ENCODE measurements around the gene ZDHHC20. TPM values are rescaled to one million over a fixed set of nuclear protein-coding genes. Genes with fewer than 3 reads are reported as not detected.

The ZDHHC20 gene
- total RNA-seq, 1 donor from 2014 or later: 87.5 TPM

- no peak for DNase-seq (ENCODE audit: low read depth)
Measured at GRCh38 chr13:21324803-21325202, 134.3 kb downstream of the ZDHHC20 start.

DNA sequence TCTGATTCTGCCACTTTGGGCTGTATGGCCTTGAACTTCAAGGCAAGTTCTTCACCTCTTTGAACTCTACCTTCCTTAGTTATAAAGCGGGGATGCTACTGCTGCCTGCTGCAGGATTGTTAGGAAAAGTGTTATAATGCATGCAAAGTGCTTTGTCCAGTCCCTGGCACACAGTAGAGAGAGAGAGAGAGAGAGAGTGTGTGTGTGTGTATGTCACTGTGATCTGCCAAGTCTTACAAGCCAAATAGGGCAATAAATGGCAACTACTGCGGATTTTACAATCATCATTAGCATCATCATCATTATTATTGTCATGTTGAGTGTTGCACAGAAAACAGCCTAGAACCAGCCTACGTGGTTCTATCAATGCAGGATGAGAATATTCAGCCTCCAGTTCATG lies 136.1 kb downstream of the ZDHHC20 start:
- no peak for DNase-seq (ENCODE audit: low read depth)

Other genes with a start within 250 kb of the ZDHHC20 start
- gene MICU2, start 144.9 kb upstream of the ZDHHC20 start, total RNA-seq: 108 and 140 TPM in 2 replicates
- gene FGF9, start 211.8 kb upstream of the ZDHHC20 start, total RNA-seq: 0.52 and 3.6 TPM in 2 replicates